Right ventricle myocardium inferior (tissue), 1 donor: ENCODE measurements around the gene BCL7A. TPM values are rescaled to one million over a fixed set of nuclear protein-coding genes. Genes with fewer than 3 reads are reported as not detected.
A peak's percentile ranks its signal among the peaks of the same experiment; 100 is the strongest.
"Not testable (repeated sequence)": the region's sequence is repeated elsewhere in the genome, so short reads cannot be mapped to it uniquely, and the experiment has no call there.

ENCODE experiments used
- ATAC-seq: fragments of 200-7000 bp; cut with Tn5 transposase; one replicate; pipeline ENCODE4 v1.9.1; 2020; ENCODE audit warnings: mild to moderate bottlenecking, moderate library complexity
- DNase-seq: peaks from one replicate; pipeline ENCODE4 v3.0.0; 2021; ENCODE audit errors: missing footprints
- intact Hi-C: fragments of 100-400 bp; cut with DNase I; formaldehyde crosslinking; loops from one replicate; pipeline ENCODE4 v1.11.0; 2022
- total RNA-seq: library from RNA; stranded (reverse); fragmentation: NEBNext Ultra II Directional; extraction: Animal tissue kit (Norgen Biotek cat#: 25700); gene quantifications from one replicate; pipeline ENCODE4 v1.2.1, GENCODE V29; 2021
- donor health status: DM: no; HTN: yes; CAD: no; lungs with severe emphysema.

Gene BCL7A
- total RNA-seq, 1 donor from 2014 or later: 15.8 TPM

DNA sequence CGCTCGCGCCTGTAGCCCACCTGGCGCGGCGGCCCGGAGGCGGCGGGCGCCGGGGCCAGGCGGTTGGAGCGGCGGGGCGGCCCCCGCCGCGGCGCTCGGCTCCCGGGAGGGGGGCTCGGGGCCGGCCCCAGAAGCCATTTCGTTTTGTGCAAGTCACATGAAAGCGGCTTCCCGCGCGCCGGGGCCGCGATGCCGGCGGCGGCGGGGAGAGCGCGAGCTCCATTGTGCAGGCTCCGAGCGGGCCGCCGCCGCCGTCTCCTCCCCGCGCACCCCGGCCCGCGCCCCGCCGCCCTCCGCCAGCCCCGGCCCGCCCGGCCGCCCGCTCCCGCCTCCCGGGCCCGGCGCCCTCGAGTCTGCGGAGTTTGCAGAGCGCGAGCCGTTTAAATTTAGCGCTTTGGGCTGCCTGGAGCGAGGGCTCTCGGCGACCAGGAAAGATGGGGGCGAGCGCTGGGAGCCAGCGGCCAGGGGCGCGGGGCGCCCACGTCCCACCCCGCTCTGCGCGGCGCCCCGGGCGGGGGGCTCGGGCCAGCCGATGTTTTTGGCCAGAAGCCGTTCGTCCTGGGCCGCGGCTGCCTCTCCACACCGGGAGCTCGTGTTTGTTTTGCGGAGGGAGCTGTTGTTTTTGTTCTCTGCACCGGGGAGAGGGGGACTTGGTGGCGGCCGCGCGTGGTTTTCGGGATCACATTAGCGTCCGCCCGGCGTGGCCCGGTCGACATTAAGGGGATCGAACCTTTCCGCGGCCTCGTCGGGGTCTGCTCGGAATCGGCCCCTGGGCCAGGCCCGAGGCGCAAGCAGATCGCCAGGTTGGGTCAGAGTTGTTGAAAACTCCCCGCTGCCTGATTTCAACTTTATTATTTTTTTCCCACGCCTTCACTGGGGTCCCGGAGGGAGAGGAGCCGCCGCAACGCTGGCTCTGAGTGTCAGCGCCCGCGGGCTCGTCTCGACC lies 982 bp downstream of the BCL7A start:
- intact Hi-C loops: loop anchor here (5.0 kb wide), 1 partner anchor 105 kb away; the partner anchor contains the start of gene CFAP251
- ATAC-seq (peak; percentile 7), DNase-seq (no peak)

DNA sequence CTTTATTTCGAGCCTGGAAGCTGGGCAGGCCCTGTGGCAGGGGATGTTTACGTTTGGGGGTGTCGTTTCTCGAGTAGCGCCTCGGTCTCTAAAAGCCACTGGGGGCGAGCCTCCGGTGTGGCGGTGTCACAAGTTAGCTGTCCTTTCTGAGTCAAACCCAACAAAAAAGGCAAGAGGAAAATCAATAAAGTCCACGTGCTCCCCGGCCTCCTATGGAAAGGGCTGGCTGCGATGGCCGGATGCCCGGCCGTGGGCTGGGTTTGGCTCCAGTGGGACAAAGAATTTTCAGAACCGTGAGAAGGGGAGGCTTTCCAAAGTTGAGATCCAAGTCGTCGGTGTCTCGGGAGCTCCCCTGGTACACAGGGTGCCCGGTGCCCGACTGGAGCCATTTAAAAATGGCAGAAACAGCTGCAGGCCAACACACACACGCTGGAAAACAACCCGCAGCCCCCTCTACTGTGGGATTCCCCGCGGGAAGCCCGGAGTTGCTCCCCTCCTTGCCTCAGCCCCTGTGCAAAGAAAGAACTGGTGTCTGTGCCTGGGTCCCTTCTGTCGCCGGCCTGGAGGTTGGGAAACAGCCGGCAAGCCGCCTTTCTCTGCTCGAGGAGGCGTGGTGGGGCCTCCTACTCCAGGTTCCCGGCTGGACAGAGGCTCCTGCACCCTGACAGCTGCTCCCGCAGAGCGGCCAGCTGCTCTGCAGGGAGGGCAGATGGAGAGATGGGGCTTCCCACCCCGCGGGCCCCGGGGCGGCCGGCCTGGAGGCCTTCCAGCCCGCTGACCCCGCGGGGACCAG lies 1.9 kb downstream of the BCL7A start:
- intact Hi-C loops: loop anchor here (5.0 kb wide), 1 partner anchor 106 kb away; the partner anchor contains the start of gene CFAP251
- peak; percentile 76 for DNase-seq
- ATAC-seq: peak; percentile 66

DNA sequence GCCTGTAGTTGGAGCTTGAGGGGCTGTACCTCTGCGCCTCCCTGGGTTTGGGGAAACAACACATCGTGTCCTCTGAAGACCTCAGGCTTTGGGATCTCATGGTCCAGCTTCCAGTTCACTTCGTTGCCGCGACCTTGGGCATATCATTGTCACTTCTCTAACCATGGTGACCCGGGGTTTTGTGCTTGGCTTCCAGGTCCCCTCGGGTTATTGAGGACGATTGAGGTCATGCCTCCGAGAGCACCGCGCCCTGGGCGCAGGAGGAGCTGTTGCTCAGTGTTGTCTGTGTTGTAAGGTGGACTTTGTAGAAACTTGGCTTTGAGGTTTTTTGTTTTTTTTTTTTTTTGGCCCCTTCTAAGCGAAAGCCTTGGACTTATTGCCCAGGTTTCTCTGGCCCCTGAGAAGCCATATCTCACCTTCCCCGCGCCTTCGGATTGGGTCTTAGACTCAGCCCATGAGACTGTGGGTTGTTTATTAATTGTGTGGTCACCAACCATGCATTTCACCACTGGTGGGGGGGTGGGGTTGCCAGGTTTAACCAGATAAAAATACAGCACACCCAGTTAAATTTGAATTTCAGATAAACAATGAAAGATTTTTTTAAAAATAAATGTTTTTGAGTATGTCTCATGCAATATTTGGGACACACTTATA lies 2.6 kb downstream of the BCL7A start:
- ATAC-seq (peak; percentile 13), DNase-seq (no peak)
- intact Hi-C loops: loop anchor here (5.0 kb wide), 1 partner anchor 107 kb away; the partner anchor contains the start of gene CFAP251

DNA sequence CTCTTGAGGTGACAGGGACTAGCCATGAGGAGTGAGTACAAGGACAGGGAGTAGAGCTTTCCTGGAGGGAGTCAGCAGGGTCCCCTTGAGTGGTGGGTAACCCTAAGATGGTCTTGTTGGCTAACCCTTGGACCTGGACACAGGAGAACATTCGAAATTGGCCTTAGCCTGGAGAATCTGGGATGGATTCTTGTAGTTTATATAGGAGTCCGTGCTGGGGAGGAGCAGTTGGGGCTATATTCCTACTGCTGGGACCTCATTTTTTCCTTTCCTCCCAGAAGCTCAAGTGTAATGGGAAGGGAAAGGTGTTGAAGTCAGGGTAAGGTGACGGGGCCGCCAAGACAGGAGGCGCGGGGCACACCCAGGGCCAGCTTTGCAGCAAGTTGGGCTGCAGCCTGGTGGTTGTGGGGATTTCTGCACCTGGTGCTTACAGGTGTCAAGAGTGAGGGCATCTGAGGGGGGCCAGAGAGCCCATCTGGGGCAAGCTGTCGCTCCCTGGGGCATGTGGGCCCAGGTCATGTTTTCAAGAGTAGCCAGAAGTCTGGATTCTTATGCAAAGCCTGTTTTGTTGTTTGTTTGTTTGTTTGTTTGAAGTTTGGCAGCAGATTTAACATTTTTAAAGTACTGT lies 5.1 kb downstream of the BCL7A start:
- no peak for ATAC-seq
- no peak for DNase-seq
- intact Hi-C loops: no loop called here

DNA sequence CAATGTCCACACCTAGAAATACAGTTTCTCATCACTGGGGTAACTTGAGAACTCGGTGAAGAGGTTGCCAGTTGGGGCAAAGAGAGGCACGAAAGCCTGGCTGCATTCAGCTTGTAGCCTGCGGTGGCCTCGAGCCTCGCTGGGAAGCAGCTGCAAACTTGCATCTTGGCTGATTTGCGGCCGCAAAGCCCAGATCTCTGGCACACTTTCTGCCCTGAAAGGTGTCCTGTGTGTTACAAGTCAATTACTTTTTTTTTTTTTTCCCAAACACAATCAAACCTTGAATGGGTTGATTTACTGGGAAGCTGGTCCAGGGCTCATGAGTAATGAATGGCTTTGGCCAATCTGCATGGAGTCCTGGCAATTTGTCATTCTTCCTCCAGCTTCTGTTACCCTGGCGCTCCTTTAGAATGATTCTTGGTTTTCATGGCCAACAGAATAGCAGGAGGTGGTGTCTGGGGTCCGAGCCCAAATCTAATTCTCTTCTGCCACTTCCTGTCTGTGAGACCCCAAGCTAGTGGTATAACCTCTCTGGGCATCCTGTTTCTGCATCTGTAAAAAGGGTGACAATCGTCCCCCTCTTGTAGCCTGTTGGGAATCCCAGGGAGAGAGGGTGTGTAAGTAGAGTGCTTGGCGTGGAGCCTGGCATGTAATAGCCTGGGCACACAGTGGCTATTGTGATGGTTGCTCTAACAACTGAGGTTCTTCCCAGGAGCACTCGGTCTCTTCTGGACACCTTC lies 6.7 kb downstream of the BCL7A start:
- no peak for ATAC-seq
- intact Hi-C loops: no loop called here
- DNase-seq: no peak

DNA sequence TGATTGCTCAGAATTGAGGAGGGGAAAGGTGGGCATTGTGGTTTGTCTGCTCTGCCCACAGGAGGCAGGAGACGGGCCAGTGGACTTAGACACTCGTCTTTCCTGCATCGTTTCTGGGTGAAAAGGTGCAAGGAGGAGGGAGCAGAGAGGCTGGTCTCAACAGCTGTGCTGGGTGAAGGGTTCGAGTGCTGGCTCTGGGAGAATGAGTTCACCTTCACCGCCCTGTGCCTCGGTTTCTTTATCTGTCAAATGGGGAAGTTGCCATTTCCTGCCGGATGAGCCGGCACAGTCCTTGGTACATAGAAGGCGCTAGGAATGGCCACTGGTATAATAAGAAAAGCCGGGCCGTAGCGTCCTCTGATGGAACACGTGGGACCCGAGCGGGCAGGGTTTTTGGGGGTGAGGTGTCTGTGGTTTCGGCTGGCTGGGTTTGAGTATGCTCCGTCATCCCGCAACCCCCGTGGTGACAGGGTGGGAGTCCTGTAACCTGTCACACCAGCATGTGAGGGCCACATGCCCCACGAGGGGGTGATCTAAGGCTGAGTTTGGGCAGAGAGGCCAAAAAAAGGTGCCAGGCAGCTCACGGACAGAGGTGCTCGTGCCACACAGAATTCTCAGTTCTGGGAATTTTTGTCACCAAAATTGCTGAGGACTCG lies 7.3 kb downstream of the BCL7A start:
- ATAC-seq: peak; percentile 21
- no peak for DNase-seq

DNA sequence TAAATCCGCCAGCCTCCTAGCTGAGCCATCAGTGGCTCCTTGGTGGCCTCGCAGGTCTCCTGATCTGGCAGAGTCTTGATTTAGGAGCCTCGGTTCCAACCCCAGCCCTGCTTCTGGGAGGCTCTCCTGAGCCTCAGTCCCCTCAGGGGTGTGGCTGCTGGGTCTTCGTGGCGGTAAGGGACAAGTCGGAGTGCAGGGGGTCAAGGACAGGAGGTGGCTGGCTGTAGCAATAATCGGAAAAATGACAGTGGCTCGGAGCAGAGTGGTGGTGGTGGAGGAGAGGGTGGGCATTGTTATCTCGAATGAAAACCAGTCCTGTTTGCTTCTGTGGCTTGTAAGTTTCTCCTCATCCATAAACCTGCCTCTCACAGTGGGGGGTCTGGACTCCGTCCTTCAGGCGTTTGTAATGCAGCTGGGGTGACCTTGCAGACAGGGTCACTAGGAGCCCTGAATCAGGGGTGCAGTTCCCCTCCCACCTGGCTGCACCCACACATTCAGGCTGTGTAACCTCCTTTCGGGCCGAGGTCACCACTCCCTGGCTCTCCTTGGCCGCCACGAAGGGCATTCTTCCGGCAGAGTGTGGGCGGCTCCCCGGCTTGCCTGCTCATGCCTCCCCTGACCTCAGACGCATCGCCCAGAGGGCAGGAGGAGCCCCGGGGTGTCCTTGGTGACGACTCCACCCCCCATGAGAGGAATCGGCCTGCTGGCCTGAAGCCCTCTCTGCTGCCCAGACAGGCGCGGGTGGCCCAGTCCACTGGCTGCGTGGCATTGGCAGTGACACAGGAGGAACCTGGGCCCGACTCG lies 8.1 kb downstream of the BCL7A start:
- peak; percentile 66 for ATAC-seq
- DNase-seq: no peak
- intact Hi-C loops: no loop called here

More for the DNA sequence above, 7.3 kb downstream of the BCL7A start:
- intact Hi-C loops: no loop called here

DNA sequence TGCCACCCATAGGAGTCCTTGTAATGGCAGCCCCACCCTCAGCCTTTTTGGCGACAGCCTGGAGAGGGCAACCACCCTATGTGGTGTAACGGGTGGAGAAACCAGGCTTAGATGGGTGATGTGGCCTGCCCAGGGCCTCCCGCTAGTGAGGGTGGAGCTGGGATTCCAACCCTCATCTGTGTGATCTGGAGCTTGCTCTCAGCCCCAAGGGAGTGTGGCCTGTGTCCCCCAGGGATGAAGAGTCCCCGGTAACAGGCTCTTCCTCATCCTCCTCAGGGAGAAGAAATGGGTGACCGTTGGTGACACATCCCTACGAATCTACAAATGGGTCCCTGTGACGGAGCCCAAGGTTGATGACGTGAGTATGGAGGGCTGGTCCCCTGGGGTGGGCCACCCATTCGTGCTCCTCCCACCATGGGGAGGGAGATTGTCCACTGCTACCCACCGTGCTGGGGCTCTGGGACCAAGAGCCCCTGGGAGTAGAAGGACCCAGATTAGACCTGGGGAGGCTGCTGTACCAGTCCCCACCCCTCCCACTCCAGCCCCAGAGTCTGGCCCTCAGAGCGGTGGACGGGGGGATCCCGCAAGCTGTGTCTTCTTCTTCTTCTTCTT lies 8.8 kb downstream of the BCL7A start:
- intact Hi-C loops: no loop called here
- ATAC-seq (no peak), DNase-seq (no peak)

DNA sequence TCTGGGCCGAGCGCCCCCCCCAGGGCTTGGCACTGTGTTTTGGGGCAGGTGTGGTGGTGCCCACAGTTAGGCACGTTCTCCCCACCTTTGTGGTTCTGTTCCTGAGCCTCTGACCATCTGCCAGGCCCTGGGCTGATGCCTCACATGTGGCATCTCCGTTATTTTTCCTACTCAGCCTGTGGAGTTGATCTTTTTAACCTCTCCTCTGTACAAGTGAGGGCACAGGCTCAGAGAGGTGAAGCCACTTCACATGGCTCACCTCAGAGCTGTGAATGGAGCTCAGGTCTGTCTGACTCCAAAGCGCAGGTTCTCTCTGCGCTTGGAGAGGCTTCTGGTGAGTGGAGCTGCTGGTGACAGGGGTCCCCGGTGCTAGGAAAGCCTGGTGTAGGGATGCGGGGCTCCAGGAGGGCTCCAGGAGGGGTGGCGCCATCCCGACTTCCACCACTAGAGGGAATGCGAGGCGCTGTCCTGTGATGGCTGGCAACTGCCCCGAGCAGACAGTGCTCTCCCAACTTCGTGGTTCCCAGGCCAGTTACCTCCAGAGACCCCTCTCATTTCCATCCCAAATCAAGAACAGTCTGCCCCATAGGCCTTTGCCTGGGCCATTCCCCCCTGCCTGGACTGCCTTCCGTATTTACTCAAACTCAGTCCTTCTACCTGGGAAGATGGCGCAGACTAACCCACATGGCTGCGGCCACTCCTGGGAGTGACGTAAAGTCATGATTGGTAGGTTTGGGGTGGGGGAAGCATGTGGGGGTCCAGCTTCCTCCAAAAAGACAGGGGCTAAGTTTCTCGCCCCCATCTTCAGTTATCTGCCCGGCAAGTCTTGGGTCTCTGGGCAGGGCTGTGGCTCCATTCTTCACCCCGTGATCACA lies 9.9 kb downstream of the BCL7A start:
- no peak for DNase-seq
- intact Hi-C loops: no loop called here
- ATAC-seq: peak; percentile 29

DNA sequence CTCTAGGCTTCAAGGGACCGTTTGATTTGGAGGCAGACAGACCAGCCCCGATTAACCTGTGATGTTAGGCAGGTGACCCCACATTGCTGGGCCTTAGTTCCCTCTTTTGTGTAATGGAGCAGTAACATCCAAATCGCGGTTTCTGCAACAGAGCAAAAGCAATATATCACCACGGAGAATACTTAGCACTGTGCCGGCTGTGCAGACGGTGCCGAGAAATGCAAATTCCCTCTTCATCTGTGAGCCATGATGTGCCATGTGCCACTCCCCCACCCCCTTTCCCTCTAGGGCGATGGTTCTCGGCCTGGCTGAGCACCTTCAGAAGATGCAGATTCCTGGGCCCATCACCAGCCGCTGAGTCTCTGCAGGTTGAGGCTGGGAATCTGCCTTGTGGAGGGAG lies 10.9 kb downstream of the BCL7A start:
- intact Hi-C loops: no loop called here
- no peak for ATAC-seq
- DNase-seq: no peak

DNA sequence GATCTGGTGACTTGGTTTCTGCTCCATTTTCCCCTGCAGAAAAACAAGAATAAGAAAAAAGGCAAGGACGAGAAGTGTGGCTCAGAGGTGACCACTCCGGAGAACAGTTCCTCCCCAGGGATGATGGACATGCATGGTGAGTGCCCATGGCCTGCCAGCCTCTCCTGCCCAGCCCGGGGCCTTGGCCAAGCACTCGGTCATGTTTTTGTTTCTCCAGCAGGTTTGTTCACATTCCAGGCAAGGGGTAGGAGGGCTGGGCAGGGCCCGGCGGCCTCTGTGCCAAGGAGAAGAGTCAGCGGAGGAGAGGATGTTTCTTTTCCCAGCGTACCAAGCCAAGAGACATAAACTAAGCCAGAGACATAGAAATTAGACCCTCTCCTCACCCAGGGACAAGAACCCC lies 13.6 kb downstream of the BCL7A start:
- intact Hi-C loops: no loop called here
- DNase-seq: no peak
- ATAC-seq: peak; percentile 37

DNA sequence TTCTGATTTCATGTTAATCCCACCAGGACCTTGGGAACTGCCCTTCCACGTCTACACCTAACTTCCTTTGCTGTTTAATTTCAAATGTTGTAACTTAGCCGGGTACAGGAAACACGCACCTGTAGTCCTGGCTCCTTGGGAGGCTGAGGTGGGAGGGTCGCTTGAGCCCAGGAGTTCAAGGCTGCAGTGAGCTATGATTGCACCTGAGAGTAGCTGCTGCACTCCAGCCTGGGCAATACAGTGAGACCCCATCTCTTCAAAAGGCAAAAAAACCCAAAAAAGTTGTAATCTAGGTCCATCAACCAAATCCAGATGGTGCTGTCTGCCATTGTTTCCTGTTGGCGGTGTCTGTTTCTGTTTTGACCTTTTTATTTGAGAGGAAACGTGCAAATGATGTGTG lies 14.5 kb downstream of the BCL7A start:
- intact Hi-C loops: no loop called here
- ATAC-seq (no peak), DNase-seq (no peak)

DNA sequence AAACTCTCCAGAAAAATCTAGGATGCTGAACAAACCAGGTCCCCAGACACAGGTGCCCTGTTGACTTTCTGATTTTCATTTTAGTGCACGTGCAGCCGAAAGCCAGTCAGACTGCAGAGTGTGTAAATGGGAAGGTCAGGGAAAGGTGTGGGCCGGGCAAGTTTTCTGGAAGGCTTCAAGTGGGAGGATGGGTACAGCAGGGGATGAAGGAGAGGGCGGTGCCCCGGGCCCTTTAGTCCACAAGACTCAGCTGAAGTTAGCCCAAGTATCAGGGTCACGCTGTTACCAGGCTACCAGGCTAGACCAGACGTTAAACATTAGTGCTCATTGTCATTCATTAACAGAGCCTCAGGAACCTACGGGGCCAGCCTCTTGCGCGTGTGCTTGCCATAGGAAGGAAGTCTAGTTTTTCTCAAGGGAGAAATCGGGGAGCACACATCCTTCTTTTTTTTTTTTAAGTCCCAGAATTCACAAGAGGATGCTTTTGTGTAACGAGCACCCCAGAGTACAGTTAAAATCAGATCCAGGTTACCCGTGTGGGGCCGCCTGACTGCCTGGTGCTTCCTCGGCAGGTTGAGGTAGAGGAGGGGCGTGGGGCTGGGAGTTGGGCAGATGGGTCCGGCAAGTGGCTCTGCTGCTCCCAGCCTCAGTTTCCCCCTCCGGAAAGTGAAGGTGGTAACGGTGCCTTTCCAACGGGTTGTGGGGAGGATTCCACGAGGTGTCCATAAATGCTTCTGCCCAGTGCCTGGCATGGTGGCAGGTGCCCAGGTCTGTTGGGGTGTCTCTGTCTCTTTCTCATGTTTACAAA lies 19.1 kb downstream of the BCL7A start:
- no peak for ATAC-seq
- intact Hi-C loops: no loop called here
- no peak for DNase-seq

DNA sequence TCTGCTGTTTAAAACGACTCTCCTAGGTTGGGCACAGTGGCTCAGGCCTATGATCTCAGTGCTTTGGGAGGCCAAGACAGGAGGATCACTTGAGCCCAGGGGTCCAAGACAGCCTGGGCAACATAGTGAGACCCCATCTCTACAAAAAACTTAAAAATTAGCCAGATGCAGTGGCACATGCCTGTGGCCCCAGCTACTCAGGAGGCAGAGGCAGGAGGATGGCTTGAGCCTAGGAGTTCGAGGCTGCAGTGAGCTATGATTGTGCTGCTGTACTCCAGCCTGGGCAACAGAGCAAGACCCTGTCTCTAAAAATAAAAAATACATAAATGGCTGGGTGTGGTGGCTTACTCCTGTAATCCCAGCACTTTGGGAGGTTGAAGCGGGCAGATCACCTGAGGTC lies 19.8 kb downstream of the BCL7A start:
- ATAC-seq, intact Hi-C loops, DNase-seq: not testable (repeated sequence)

DNA sequence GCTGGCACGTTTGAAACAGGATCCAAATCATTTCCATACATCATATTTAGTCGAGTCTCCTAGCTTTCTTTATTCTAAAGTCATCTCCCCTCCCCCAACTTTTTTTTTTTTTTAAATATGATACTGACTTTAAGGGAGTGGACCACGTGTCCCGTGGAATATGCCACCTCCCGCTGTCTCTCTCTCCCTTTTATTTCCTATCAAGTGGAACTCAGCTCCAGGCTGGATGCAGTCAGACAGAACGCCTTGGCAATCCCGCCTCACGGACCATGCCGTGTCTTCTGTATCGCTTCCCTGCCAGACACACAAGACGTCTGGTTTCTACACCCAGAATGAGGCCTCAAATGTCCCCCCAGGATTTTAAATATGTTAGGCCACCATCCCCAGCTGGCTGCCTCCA lies 21.2 kb downstream of the BCL7A start:
- intact Hi-C loops: no loop called here

More for the DNA sequence above, 21.2 kb downstream of the BCL7A start:
- DNase-seq (no peak), ATAC-seq (no peak)
